ENCODE measurements around the gene SEMA5B.
A peak's percentile ranks its signal among the peaks of the same experiment; 100 is the strongest.

The SEMA5B gene

GRCh38 chr3:122947196-122947595 lies 80.4 kb downstream of the SEMA5B start:
- DNase-seq: no peak

GRCh38 chr3:122946185-122946584 lies 81.4 kb downstream of the SEMA5B start:
- no peak for DNase-seq

- no peak for DNase-seq
These were observed 82.3 kb downstream of the SEMA5B start for GRCh38 chr3:122945230-122945629.

GRCh38 chr3:122944671-122945161 lies 82.8 kb downstream of the SEMA5B start:
- DNase-seq: peak in 1 of 51 donors; percentile 6

GRCh38 chr3:122943828-122944190 lies 83.8 kb downstream of the SEMA5B start:
- DNase-seq: no peak

GRCh38 chr3:122942937-122943827 lies 84.4 kb downstream of the SEMA5B start:
- peak in 45 of 51 donors; percentile 8 to 76 (median 46) for DNase-seq

GRCh38 chr3:122942239-122942638 lies 85.3 kb downstream of the SEMA5B start:
- DNase-seq: no peak

GRCh38 chr3:122941228-122942206 lies 86.0 kb downstream of the SEMA5B start:
- no peak for DNase-seq

GRCh38 chr3:122940628-122941086 lies 86.9 kb downstream of the SEMA5B start:
- no peak for DNase-seq

GRCh38 chr3:122938783-122939425 lies 88.7 kb downstream of the SEMA5B start:
- no peak for DNase-seq

- no peak for DNase-seq
These were observed 89.8 kb downstream of the SEMA5B start for GRCh38 chr3:122937745-122938144.

- no peak for DNase-seq
These were observed 90.6 kb downstream of the SEMA5B start for GRCh38 chr3:122936986-122937385.

- DNase-seq: peak in 8 of 51 donors; percentile 2 to 28 (median 10)
These were observed 91.2 kb downstream of the SEMA5B start for GRCh38 chr3:122936335-122936734.

GRCh38 chr3:122934251-122934650 lies 93.3 kb downstream of the SEMA5B start:
- DNase-seq: no peak

GRCh38 chr3:122932251-122932967 lies 95.2 kb downstream of the SEMA5B start:
- no peak for DNase-seq

GRCh38 chr3:122931636-122932035 lies 95.9 kb downstream of the SEMA5B start:
- no peak for DNase-seq

- DNase-seq: no peak
These were observed 97.2 kb downstream of the SEMA5B start for GRCh38 chr3:122930063-122930997.

- no peak for DNase-seq
These were observed 98.1 kb downstream of the SEMA5B start for GRCh38 chr3:122929188-122930062.

Measured in hypothalamus (tissue), 51 donors.